Uterus (tissue), 2 donors: ENCODE results near the gene DEDD2.

Experiments
- POLR2A ChIP-seq, 2 donors: fragments of 450-650 bp; IDR thresholded peaks; one replicate each; pipeline ENCODE4 v1.6.1; 2016; ENCODE audit warnings: antibody characterized with exemption in 2 of 2, mild to moderate bottlenecking in 1 of 2, moderate library complexity in 1 of 2
- TF ChIP-seq, protein P1 (sequence below), 4 experiments: fragments of 200-600 bp in 2 of 4; fragments of 450-650 bp in 2 of 4; sonication (generic) in 2 of 4; IDR thresholded peaks; one replicate each; pipeline ENCODE4 v1.5.1; 2016 to 2019; ENCODE audit warnings: antibody characterized with exemption in 4 of 4, mild to moderate bottlenecking in 2 of 4, moderate library complexity in 1 of 4

- TF ChIP-seq, protein P1, sequence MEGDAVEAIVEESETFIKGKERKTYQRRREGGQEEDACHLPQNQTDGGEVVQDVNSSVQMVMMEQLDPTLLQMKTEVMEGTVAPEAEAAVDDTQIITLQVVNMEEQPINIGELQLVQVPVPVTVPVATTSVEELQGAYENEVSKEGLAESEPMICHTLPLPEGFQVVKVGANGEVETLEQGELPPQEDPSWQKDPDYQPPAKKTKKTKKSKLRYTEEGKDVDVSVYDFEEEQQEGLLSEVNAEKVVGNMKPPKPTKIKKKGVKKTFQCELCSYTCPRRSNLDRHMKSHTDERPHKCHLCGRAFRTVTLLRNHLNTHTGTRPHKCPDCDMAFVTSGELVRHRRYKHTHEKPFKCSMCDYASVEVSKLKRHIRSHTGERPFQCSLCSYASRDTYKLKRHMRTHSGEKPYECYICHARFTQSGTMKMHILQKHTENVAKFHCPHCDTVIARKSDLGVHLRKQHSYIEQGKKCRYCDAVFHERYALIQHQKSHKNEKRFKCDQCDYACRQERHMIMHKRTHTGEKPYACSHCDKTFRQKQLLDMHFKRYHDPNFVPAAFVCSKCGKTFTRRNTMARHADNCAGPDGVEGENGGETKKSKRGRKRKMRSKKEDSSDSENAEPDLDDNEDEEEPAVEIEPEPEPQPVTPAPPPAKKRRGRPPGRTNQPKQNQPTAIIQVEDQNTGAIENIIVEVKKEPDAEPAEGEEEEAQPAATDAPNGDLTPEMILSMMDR (IDR thresholded peaks at IDR 0.05), result no peak
- TF ChIP-seq POLR2A (IDR thresholded peaks at IDR 0.05), result no peak
Observed at GRCh38 chr19:42206871-42207755, 10.4 kb downstream of the DEDD2 start.
